SK-N-SH (cell line): ENCODE data around the gene MSANTD3. TPM values are rescaled to one million over a fixed set of nuclear protein-coding genes. Genes with fewer than 3 reads are reported as not detected.

ENCODE experiments used
- ELF1 ChIP-seq: IDR thresholded peaks from 2 replicates; pipeline ENCODE4 v1.4.0; 2012
- FOXM1 ChIP-seq: IDR thresholded peaks from 2 replicates; pipeline ENCODE4 v1.4.0; 2012; ENCODE audit warnings: low read depth, mild to moderate bottlenecking
- GABPA ChIP-seq: IDR thresholded peaks from 2 replicates; pipeline ENCODE4 v1.4.0; 2012; ENCODE audit warnings: low read depth, mild to moderate bottlenecking
- GATA2 ChIP-seq: sonication (generic); formaldehyde crosslinking; IDR thresholded peaks from 2 replicates; pipeline ENCODE4 v1.5.0; 2020; ENCODE audit warnings: mild to moderate bottlenecking, missing genetic modification reagents
- IRF3 ChIP-seq: fragments of 150-350 bp; IDR thresholded peaks from 2 replicates; pipeline ENCODE4 v1.6.1; 2016; ENCODE audit warnings: mild to moderate bottlenecking, low read depth, low read length
- JUND ChIP-seq: IDR thresholded peaks from 2 replicates; pipeline ENCODE4 v1.4.0; 2012
- MAX ChIP-seq: IDR thresholded peaks from 2 replicates; pipeline ENCODE4 v1.4.0; 2012; ENCODE audit warnings: low read depth
- MEF2A ChIP-seq: IDR thresholded peaks from 2 replicates; pipeline ENCODE4 v1.4.0; 2012; ENCODE audit warnings: low read depth, borderline replicate concordance
- NFIC ChIP-seq: IDR thresholded peaks from 2 replicates; pipeline ENCODE4 v1.4.0; 2012; ENCODE audit warnings: borderline replicate concordance
- NRF1 ChIP-seq: IDR thresholded peaks from 2 replicates; pipeline ENCODE4 v1.6.1; 2012; ENCODE audit warnings: low read depth, mild to moderate bottlenecking, low read length
- RCOR1 ChIP-seq: fragments of 150-350 bp; IDR thresholded peaks from 2 replicates; pipeline ENCODE4 v1.6.1; 2017; ENCODE audit warnings: antibody characterized with exemption, low read length
- REST ChIP-seq: IDR thresholded peaks from 2 replicates; pipeline ENCODE4 v1.6.1; 2012; ENCODE audit warnings: mild to moderate bottlenecking, low read depth, low read length, moderate library complexity
- TCF12 ChIP-seq: IDR thresholded peaks from 2 replicates; pipeline ENCODE4 v1.4.0; 2012
- USF2 ChIP-seq: fragments of 150-350 bp; IDR thresholded peaks from 2 replicates; pipeline ENCODE4 v1.6.1; 2017; ENCODE audit warnings: antibody characterized with exemption, low read length, low read depth, borderline replicate concordance
- YY1 ChIP-seq: IDR thresholded peaks from 2 replicates; pipeline ENCODE4 v1.4.0; 2012; ENCODE audit warnings: low read depth, mild to moderate bottlenecking
- ZBTB33 ChIP-seq: IDR thresholded peaks from 2 replicates; pipeline ENCODE4 v1.4.0; 2012; ENCODE audit warnings: low read depth, borderline replicate concordance
- polyA plus RNA-seq, 3 experiments: library from polyadenylated mRNA; depleted of rRNA; stranded (reverse); fragments of >200 nt; gene quantifications; 2 replicates each; pipeline ENCODE4 v1.2.3, GENCODE V29; 2012

MSANTD3 gene
- polyA plus RNA-seq, 1 of the 3 experiments (the other 2 are of a cell fraction), result 48.3 TPM

GRCh38 chr9:100428871-100429654, 2.1 kb downstream of the MSANTD3 start (continued):
- no peak for TF ChIP-seq MEF2A
- TF ChIP-seq IRF3, result no peak
- TF ChIP-seq GATA2 (CRISPR knock-in tag), result no peak
- TF ChIP-seq GABPA, result no peak
- no peak for TF ChIP-seq RCOR1
- peak; percentile 40; the same call in 1 of the 2 replicates for TF ChIP-seq YY1
- TF ChIP-seq ELF1, result peak; percentile 61
- TF ChIP-seq USF2, result no peak
- no peak for TF ChIP-seq NRF1
- peak; percentile 86 for TF ChIP-seq MAX
- peak; percentile 68; the same call in 1 of the 2 replicates for TF ChIP-seq NFIC
- no peak for TF ChIP-seq FOXM1
- TF ChIP-seq REST, result peak; percentile 60; the same call in 1 of the 2 replicates
- TF ChIP-seq ZBTB33, result peak; percentile 76; the same call in 1 of the 2 replicates
- TF ChIP-seq JUND, result peak; percentile 100
- TF ChIP-seq TCF12, result peak; percentile 89
